Astrocyte of the spinal cord (primary cell): ENCODE data around the gene MBOAT1.
"Not testable (repeated sequence)": the region's sequence is repeated elsewhere in the genome, so short reads cannot be mapped to it uniquely, and the experiment has no call there.

ENCODE experiments used
- DNase-seq: peaks from one replicate; pipeline ENCODE4 v3.0.0; 2011; ENCODE audit warnings: low read depth, low spot score
- H3K4me3 ChIP-seq: 2 replicates; pipeline ENCODE4 v1.5.1; 2011; ENCODE audit warnings: low read depth, mild to moderate bottlenecking, low read length, moderate library complexity
- CTCF ChIP-seq: IDR thresholded peaks from 2 replicates; pipeline ENCODE4 v1.5.1; 2012; ENCODE audit warnings: low read depth, mild to moderate bottlenecking, low read length, inconsistent platforms
- in situ Hi-C: cut with HindIII; loops from 2 replicates; pipeline ENCODE4 v1.10.0; 2017; ENCODE audit warnings: low sequenced_read_pairs

MBOAT1 gene

GRCh38 chr6:20159098-20159497 is 53.2 kb downstream of the MBOAT1 start:
- no peak overlapping the region for H3K4me3 ChIP-seq
- no peak for TF ChIP-seq CTCF
- no peak for DNase-seq
- in situ Hi-C loops, result no loop called here

- DNase-seq, result no peak
- in situ Hi-C loops, result no loop called here
- no peak for TF ChIP-seq CTCF
- no peak overlapping the region for H3K4me3 ChIP-seq
These were observed 53.6 kb downstream of the MBOAT1 start for GRCh38 chr6:20158676-20159075.

GRCh38 chr6:20156824-20157223 is 55.4 kb downstream of the MBOAT1 start:
- no peak overlapping the region for H3K4me3 ChIP-seq
- in situ Hi-C loops, result no loop called here

GRCh38 chr6:20154753-20155152 is 57.5 kb downstream of the MBOAT1 start:
- H3K4me3 ChIP-seq, result no peak overlapping the region
- DNase-seq, result no peak
- in situ Hi-C loops, result no loop called here
- no peak for TF ChIP-seq CTCF

More at GRCh38 chr6:20156824-20157223, 55.4 kb downstream of the MBOAT1 start:
- TF ChIP-seq CTCF, result no peak
- DNase-seq, result no peak

GRCh38 chr6:20153194-20153593 is 59.1 kb downstream of the MBOAT1 start:
- in situ Hi-C loops, result no loop called here
- no peak for DNase-seq
- H3K4me3 ChIP-seq, result no peak overlapping the region
- TF ChIP-seq CTCF, result no peak

GRCh38 chr6:20148433-20148832 is 63.8 kb downstream of the MBOAT1 start:
- TF ChIP-seq CTCF, result no peak
- H3K4me3 ChIP-seq, result no peak overlapping the region
- DNase-seq, result no peak
- in situ Hi-C loops, result no loop called here

GRCh38 chr6:20147469-20147868 is 64.8 kb downstream of the MBOAT1 start:
- in situ Hi-C loops, result no loop called here
- DNase-seq, result no peak
- no peak overlapping the region for H3K4me3 ChIP-seq
- no peak for TF ChIP-seq CTCF

GRCh38 chr6:20146831-20147230 is 65.4 kb downstream of the MBOAT1 start:
- in situ Hi-C loops, H3K4me3 ChIP-seq, DNase-seq: not testable (repeated sequence)
